Iris pigment epithelial cell (primary cell): ENCODE data around the gene CISD1.

Source experiments
- DNase-seq: peaks from one replicate; pipeline ENCODE4 v3.0.0-alpha.2; 2011; ENCODE audit warnings: low read depth

CISD1 gene

DNA sequence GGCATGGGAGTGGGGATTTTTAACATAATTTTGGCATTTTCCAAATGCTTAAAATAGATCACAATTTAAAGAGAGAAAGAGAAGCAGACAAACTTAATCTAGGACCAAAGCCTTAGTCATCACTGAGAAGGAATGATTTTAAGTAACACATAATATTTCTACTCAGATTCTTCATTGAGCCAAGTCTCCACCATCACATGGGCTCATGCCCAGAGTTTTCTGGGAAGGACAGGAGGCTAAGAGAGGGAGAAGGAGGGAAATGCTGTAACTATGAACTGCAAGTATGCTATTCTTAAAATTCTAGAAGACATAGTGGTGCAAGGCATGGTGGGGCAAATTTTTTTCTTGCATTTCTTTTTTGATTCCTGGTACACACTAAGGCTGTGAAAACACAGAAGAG lies 42.1 kb downstream of the CISD1 start:
- no peak for DNase-seq

DNA sequence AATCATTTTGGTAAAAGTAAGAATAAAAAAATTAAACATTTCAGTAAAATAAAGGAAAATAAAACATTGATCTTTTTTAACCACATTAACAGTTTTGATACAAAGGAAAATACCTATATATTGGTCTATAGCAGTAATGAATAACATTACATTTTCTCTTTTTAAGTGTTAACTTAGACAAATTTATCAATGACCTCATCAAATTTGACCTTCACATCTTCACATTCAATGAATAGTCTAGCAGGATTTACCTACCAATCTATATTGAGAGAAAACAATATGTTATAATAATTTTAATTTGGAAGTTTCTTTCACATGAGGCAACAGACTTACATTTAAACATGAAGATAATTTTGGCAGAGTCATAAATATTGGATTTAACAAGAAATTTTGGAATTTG lies 47.9 kb downstream of the CISD1 start:
- no peak for DNase-seq

DNA sequence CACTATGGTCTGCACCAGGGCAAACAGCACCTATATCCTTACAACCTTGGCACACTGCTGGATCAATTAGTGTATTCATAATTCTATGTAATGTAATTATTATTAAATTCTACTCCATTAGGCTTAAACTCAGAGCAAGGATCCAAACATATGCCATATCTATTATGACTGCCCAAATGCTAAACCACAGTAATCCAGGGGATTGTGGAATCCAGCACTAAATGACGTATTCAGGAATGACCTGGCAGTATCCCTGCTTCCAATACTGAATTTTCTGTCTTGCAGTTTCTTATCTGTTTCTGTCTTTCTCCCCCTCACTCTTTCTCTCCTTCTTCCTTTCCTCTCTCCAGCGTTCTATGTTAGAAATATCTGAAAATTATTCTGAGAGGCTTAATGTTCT lies 49.4 kb downstream of the CISD1 start:
- DNase-seq: peak; percentile 28

DNA sequence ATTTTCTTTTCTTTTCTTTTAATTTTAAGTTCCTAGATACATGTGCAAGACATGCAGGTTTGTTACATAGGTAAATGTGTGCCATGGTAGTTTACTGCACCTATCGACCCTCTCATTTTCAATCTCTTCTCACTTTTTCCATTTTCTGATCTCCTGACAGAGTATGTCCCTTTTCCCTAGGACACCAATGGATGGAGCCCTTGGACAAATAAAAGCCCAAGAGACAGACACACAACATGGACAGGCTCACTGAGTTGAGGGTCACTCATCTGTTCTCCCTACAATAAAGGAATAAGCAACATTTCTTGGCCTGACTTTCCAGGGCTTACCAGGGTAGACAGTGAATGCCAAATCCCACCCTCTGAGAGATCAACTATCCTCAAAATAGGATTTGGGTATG lies 50.6 kb downstream of the CISD1 start:
- peak; percentile 1 for DNase-seq

DNA sequence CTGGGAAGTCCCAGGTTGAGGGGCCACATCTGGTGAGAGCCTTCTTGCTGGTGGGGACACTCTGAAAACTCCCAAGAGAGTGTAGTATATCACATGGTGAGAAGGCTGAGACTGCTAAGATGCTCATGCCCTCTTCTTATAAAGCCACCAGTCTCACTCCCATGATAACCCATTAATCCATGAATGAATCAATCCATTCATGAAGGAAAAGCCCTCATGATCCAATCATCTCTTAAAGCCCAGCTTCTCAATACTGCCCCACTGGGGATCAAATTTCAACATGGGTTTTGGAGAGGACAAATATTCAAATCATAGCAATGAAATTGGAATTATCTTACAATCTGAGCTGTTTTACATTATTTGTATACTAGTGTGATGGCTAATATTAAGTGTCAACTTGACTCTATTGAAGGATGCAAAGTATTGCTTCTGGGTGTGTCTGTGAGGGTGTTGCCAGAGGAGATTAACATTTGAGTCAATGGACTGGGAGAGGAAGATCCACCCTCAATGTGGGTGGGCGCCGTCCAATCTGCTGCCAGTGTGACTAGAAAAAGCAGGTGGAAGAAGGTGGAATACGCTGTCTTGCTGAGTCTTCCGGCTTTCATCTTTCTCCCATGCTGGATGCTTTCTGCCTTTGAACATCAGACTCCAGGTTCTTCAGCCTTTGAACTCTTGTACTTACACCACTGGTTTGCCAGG lies 51.5 kb downstream of the CISD1 start:
- DNase-seq: no peak

DNA sequence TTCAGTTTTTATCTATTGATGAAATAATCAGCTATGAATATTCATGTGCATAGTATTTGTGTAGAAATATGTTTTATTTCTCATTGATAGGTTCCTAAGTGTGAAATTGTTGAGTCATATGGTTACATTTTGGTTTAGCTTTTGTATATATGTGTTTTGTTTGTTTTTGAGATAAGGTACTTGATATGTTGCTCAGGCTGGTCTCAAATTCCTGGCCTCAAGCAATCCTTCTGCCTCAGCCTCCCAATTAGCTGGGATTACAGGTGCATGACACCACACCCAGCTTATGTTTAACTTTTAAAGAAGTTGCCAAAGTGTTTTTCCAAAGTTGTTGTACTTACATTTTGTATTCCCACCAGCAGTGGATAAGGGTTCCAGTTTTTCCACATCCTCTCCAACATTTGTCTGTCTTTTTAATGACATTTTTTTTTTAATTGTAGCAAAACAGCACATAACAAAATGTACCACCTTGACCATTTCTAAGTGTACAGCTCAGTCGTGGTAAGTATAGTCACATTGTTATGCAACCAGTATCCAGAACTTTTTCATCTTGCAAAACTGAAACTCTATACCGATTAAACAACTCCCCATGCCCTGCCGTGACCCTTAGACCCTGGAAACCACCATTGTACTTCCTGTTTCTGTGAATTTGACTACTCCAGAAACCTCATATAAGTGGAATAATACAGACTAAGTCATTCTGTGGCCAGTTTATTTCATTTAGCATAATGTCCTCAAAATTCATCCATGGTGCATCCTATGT lies 53.3 kb downstream of the CISD1 start:
- peak; percentile 87 for DNase-seq

DNA sequence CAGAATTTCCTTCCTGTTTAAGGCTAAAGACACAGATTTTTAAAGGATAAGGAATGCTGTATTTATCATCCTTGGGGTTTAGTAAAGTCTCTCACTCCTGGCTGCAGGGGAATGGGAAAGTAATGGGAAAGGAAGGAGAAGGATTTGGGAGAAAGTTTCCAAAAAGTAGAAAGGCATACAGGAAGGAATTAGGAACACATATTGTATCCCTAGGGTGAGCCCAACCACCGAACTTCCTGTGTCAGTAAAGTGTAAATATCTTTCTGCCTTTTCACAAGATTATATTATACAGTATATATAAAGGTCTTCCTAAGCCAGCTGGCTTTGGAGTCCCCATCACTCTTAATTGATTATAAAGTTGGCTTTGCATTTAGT lies 53.9 kb downstream of the CISD1 start:
- DNase-seq: no peak

DNA sequence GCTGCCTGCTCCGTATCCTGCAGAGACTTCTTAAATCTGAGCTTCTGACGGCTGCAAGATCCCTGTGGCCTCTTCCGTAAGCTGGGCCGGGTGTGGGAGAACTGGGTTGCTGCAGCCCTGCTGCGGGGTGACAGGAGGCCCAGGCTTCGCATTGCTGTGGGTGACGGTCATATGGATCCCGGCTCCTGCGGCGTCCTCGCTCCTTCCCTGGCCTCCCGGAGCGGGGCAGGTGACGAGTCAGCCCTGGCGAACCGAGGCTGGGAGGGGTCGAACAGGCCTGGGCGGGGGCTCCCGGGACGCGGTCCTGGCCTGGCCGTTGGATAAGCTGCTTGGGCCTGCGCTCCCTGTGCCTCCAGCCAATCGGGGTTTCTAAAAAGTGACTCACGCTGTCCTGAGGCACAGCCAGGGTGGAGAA lies 58.0 kb downstream of the CISD1 start:
- peak; percentile 54 for DNase-seq

DNA sequence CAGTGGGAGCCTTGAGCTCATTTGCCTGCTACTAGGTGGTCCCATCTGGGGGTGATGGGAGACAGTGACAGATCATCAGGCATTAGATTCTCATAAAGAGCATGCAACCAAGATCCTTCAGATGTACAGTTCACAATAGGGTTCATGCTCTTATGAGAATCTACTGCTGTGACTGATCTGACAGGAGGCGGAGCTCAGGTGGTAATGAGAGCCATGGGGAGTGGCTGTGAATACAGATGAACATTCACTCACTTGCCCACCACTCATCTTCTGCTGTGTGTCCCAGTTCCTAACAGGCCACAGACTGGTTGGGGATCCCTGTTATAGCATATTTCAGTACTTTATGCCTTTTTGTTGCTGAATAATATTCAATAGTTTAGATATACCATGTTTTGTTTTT lies 59.3 kb downstream of the CISD1 start:
- no peak for DNase-seq

DNA sequence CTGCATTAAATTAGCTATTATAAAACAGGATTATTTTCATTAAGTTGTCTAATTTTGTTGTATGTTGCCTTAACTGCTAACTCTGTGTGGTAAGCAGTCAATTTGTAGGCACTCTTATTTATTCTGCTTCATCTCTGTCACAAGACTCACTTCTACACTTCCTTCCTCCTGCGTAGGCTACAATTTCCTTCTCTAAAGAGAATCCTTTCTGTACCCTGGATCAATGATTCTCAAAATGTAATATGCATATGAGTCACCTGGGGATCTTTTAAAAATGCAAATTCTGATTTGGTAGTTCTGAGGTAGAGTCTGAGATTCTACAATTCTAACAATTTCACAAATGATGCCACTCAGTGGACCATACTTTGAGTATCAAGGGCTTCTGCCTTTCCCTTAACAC lies 61.5 kb downstream of the CISD1 start:
- no peak for DNase-seq

DNA sequence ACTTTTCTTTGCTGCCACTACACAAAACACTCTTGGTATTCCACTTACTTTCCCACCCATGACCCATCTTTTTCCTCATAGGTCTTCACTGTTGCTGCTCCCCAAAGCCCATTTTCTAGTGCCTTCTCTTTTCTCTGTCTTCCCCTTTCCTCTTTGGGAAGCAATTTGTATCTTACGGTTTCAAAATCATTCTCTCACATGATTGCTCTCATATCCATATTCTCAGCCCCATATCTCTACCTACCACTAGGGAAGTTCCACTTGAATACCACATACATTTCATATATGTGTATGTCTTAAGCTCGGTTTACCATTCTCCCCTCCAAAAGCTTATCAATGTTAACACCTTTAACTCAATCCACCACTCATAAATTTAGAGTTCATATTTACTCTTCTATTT lies 62.7 kb downstream of the CISD1 start:
- no peak for DNase-seq

DNA sequence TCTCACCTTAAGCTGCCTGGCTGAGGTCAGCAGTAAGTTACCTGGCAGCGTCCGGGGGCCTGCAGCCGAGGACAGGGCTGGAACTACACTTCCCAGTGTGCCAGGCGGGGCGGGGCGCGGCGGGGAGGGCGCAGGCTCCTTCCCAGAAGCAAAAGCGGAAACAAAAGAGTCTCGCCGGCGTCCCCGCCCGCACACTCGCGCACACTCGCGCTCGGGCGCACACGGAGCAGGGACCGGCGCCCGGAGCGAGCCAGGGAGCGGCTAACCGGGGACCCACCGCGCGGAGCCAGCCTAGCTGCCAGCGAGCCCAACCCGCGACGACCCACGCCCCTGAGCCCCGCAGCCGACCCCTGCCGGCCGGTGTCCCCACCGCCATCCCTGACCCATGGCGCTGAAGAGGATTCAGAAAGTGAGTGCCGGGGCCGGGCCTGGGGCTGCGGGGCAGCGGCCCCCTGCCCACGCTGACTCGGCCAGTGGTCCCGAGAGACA lies 65.9 kb downstream of the CISD1 start, which contains the start of gene UBE2D1:
Gene UBE2D1 (plus strand): TSS at position 190 of the 489 bp plus-strand sequence. CDS start 196 bp downstream, at position 386.
- DNase-seq: peak; percentile 78

DNA sequence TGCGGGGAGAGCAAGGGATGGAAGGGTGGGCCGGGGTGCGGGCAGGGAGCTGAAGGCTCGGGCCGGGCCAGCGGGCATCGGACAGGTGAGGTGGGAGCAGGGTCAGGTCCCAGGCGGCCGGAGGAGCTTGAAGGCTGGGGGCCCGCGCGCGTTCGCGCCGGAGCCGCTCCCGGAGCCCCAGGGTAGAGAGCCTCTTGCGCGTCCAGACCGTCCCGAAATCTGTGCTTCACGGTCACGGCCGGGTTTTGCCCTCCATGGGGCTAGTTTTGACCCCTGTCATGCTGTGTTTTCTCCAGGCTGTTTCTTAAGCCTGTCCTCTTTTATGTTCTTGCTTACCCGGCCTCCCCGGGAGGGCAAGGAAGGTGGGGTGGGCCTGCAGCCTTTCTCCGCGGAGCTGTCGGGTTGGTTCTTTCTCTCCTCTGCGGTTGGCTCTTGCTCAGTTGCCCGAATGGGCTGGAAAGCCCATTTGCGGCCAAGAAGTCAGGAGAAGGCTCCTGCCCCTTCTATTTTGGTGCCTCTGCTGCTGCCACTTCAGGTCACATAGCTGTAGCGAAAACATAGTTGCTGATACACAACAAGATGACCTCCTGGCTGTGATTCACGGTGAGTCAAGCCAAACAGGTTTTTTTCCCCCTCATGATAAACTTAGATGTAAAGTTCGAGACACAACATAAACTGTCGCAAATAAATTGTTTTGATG lies 66.5 kb downstream of the CISD1 start:
- peak; percentile 54 for DNase-seq

DNA sequence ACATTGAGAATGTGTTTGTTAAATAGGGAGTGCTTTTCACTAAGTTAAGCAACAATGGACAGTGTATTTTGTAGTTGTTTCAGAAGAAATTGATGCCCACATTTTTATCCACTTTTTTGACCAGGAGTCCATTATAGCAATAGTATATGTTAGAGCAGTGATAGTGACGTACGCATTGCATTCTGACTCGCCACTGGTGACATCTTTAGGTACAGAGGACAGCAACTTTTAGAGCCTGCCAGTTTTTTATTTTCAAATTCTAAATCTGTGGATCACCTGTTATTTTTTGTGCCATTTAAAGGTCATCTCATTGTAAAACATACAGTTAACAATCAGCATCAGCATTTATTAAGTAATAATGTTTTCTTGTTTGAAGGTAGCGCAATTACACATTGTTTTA lies 67.3 kb downstream of the CISD1 start:
- no peak for DNase-seq
